COLO668 (cell line): Measurements from ENCODE around the gene GAA.
A peak's percentile ranks its signal among the peaks of the same experiment; 100 is the strongest.

Experiments used
- DNase-seq: peaks from one replicate; lab custom pipeline; 2025; ENCODE audit not compliant: unreplicated experiment; lab: John Stamatoyannopoulos, UW

Gene GAA

GRCh38 chr17:80115159-80115558 is 13.8 kb downstream of the GAA start:
- no peak for DNase-seq

GRCh38 chr17:80116276-80116920 is 15.0 kb downstream of the GAA start:
- DNase-seq, result no peak

- DNase-seq, result no peak
These were observed 15.6 kb downstream of the GAA start for GRCh38 chr17:80116921-80117380.

GRCh38 chr17:80117491-80118401 is 16.4 kb downstream of the GAA start:
- DNase-seq, result no peak

- DNase-seq, result no peak
These were observed 17.4 kb downstream of the GAA start for GRCh38 chr17:80118601-80119270.

DNA sequence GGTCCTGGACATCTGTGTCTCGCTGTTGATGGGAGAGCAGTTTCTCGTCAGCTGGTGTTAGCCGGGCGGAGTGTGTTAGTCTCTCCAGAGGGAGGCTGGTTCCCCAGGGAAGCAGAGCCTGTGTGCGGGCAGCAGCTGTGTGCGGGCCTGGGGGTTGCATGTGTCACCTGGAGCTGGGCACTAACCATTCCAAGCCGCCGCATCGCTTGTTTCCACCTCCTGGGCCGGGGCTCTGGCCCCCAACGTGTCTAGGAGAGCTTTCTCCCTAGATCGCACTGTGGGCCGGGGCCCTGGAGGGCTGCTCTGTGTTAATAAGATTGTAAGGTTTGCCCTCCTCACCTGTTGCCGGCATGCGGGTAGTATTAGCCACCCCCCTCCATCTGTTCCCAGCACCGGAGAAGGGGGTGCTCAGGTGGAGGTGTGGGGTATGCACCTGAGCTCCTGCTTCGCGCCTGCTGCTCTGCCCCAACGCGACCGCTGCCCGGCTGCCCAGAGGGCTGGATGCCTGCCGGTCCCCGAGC is 17.9 kb downstream of the GAA start:
- no peak for DNase-seq

DNA sequence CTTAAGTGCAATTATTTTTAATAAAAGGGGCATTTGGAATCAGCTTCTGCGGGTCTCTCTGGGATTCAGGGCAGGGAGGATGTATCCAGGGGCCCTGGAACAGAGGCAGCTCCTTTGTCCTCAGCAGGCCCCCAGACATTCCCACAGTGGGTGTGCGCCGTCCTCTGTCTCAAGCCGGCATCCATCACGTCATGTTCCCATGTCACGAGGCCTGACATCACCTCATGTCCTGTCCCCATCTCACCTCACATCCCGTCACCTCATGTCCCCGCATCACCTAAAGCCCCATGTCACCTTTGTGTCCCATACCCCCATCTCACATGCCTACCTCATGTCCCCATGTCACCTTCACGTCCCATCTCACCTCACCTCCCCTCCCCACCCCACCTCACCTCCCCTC is 18.5 kb downstream of the GAA start:
- no peak for DNase-seq

DNA sequence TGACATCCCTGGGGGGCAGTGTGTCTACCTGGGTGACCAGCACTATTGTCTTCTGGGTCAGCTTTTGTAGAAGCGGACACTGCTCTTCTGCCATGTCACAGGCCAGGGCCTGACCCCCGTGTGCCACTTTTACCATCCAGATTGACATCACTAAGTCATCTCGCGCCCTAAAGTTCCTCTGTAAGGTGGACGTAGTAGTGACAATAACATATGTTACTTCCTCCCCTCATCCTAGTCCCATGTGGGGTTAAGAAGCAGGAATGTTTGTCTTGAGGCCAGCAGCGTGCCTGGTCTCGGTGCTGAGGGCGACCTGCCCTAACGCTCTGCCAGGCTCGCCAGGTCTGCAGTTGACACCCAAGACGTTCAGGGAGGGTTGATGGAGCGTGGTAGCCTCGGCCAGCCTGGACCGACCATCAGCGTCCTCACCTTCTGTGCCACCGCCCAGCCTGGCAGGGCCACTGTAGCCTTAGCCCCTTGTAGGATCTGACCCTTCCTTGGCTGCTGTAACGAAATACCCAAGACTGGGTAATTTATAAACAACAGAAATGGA is 20.7 kb downstream of the GAA start:
- DNase-seq, result no peak

DNA sequence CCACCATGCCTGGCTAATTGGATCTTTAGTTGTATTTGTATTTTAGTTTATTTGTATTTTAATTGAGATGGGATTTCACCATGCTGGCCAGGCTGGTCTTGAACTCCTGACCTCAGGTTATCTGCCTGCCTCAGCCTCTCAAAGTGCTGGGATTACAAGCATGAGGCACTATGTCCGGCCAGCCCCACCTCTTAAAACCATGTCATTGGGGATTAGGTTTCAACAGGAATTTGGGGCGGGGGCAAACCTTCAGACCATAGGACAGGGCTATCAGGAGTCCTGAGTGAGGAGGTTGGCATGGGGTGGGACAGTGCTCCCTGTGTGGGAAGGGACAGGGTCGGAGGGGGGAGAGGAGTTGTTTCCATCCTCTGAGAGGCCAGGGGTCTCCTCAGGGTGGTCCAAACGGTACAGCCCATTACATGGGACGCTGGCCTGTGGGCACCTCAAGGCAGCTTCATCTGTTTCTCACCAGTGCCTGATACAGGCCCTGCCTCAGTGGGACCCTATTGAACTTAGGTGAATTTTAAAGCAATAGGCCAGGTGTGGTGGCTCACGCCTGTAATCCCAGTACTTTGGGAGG is 21.6 kb downstream of the GAA start:
- DNase-seq, result no peak

DNA sequence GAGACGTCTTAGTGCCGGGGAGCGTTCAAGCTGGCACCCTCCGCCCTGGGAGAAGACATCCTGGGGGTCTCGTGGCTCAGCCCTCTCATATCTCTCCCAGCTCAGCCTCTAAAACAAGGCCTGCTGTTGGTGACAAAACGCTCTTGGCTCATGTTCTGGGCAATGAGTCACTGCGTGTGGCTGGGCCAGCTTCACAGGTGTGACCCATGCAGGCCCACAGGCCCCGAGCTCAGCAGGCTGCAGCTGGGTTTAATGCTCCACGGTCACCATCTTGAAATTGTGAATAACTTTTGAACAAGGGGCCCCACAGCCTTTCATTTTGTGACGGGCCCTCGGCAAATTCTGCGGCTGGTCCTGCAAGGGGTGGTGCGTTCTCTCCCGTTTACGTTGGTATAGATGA is 22.4 kb downstream of the GAA start:
- DNase-seq, result peak; percentile 2

DNA sequence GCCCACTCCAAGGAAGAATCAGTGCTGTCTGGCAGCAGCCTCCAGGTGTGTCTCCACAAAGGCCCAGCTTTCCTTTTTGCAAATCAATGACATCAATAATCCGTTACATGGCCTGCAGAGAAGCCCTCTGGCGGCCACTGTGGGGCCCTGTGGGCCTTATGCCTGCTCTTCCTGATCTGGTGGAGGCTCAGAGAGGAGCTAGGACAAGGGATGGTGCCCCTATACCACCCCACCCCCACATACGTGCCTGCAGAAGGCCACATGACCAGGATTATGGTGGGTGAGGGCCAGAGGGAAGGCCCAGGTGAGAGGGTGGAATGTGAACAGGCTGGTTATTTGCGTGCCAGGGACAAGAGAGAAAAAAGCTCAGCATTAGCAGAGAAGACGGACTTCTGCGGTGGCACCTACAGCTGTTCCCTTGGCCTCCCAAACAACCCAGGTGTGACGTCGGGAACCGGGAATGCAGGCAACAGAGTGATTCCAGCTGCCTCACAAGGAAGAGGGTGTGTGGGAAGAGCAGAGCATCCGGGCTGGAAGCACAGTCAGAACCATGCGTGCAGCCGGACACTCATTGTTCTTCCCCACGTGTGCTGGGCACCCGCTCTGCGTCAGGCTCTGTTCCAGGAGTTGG is 23.1 kb downstream of the GAA start:
- peak; percentile 46 for DNase-seq

- no peak for DNase-seq
These were observed 24.5 kb downstream of the GAA start for GRCh38 chr17:80125656-80126448.

DNA sequence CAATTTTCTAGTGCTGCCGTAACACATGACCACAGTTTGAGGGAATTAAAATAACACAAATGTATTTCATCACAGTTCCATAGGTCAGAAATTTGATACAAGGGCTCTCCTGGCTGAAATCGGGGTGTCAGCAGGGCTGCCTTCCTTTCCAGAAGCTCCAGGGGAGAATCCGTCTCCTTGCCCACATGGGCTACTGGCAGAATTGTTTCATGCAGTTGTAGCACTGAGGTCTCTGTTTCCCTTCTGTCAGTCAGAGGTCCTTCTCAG is 25.0 kb downstream of the GAA start:
- no peak for DNase-seq

- no peak for DNase-seq
These were observed 27.7 kb downstream of the GAA start for GRCh38 chr17:80129006-80129565.

DNA sequence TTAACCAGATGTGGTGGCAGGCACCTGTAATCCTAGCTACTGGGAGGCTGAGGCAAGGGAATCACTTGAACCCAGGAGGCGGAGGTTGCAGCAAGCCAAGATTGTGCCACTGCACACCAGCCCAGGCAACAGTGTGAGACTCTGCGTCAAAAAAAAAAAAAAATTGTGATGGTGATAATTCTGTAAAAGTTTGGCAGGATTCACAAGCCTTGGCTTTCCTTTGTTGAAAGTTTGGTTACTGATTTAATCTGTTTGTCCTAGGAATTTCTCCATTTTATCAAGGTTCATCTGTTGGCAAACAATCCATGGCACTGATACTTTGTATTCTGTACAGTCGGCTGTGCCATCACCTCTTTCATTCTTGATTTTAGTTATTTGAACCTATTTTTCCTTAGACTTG is 29.6 kb downstream of the GAA start:
- no peak for DNase-seq

- no peak for DNase-seq
These were observed 31.7 kb downstream of the GAA start for GRCh38 chr17:80132906-80133625.

DNA sequence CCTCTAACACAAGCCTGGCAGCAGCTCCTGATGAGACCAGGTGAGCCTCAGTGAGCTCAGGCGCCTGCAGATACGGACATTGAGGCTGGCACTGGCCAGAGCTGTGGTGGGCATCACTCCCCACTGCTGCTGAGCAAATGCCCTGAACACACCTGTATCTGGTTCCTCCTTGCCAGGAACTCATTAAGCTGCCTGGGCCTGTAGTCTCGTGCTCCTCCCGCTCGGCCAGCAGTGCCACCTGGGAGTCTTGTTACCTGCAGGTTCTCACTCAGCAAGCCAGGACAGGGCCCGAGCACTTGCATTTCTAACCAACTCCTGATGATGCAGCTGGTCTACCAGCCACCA is 32.2 kb downstream of the GAA start:
- no peak for DNase-seq

- DNase-seq, result no peak
These were observed 35.8 kb downstream of the GAA start for GRCh38 chr17:80137131-80137530.

DNA sequence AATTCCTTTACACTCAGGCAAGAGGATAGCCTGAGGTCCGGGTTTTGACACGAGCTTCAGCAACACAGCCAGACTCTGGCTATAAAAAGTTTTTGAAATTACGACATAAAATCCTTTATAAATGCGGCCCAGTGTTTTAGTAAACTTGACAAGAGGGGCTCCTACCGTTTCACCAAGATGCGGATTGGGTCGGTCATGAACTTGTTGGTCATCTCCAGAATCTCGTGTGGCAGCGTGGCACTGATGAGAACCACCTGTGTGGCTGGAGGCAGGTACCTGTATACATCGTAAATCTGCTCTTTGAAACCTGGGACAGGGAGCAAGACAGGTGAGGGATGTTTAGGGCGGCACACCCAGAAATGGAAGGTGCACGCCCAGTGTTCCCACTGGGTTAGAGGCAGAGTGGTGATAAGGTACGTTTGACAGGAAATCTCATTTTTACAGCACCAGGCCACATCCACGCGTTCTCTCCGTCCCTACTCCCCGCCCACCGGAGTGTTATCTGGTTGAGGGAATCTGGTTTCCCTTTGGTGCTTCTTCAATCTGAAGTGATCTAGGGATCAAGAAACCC is 37.6 kb downstream of the GAA start:
- DNase-seq, result no peak
